Neural progenitor cell (in vitro differentiated cells): Measurements from ENCODE around the gene APBB2. TPM values are rescaled to one million over a fixed set of nuclear protein-coding genes. Genes with fewer than 3 reads are reported as not detected.

Experiments
- DNase-seq: peaks from one replicate; pipeline ENCODE4 v3.0.0-alpha.2; 2016; ENCODE audit warnings: low spot score
- H2AFZ ChIP-seq: fragments of 200-600 bp; sonication (generic); replicated peaks from 2 replicates; pipeline ENCODE4 v1.6.1; 2016; ENCODE audit warnings: antibody characterized with exemption
- H3F3A ChIP-seq: fragments of 200-600 bp; sonication (generic); 2 replicates; pipeline ENCODE4 v1.6.1; 2016; ENCODE audit warnings: antibody characterized with exemption, low read depth
- H3K27ac ChIP-seq: fragments of 200-600 bp; sonication (generic); 2 replicates; pipeline ENCODE4 v1.5.1; 2016; ENCODE audit warnings: mild to moderate bottlenecking
- H3K27me3 ChIP-seq: fragments of 200-600 bp; sonication (generic); 2 replicates; pipeline ENCODE4 v1.6.1; 2016; ENCODE audit warnings: mild to moderate bottlenecking, moderate library complexity
- H3K36me3 ChIP-seq: fragments of 200-600 bp; sonication (generic); 2 replicates; pipeline ENCODE4 v1.5.1; 2016
- H3K4me1 ChIP-seq: fragments of 200-600 bp; sonication (generic); 2 replicates; pipeline ENCODE4 v1.6.1; 2016; ENCODE audit warnings: mixed run types
- H3K4me2 ChIP-seq: fragments of 200-600 bp; sonication (generic); 2 replicates; pipeline ENCODE4 v1.6.1; 2016
- H3K4me3 ChIP-seq: fragments of 200-600 bp; sonication (generic); 2 replicates; pipeline ENCODE4 v1.5.1; 2016
- H3K79me2 ChIP-seq: fragments of 200-600 bp; sonication (generic); 2 replicates; pipeline ENCODE4 v1.6.1; 2016; ENCODE audit warnings: low read depth
- H3K9ac ChIP-seq: fragments of 200-600 bp; sonication (generic); 2 replicates; pipeline ENCODE4 v1.6.1; 2016
- H3K9me3 ChIP-seq: fragments of 200-600 bp; sonication (generic); 2 replicates; pipeline ENCODE4 v1.5.1; 2016; ENCODE audit warnings: low read depth
- H4K20me1 ChIP-seq: fragments of 200-600 bp; sonication (generic); 2 replicates; pipeline ENCODE4 v1.6.1; 2016; ENCODE audit warnings: low read depth
- H3K27ac Mint-ChIP-seq: 3 replicates; pipeline ENCODE4 v1.8.0; 2021; ENCODE audit warnings: mixed read lengths
- H3K27me3 Mint-ChIP-seq: 2 replicates; pipeline ENCODE4 v1.8.0; 2022; ENCODE audit warnings: low read depth, mild to moderate bottlenecking, inconsistent platforms, moderate library complexity, mixed read lengths; ENCODE audit not compliant: insufficient read depth
- H3K36me3 Mint-ChIP-seq: 3 replicates; pipeline ENCODE4 v1.8.0; 2021; ENCODE audit warnings: mixed read lengths
- H3K4me1 Mint-ChIP-seq: 3 replicates; pipeline ENCODE4 v1.8.0; 2021; ENCODE audit warnings: mixed read lengths
- H3K4me3 Mint-ChIP-seq: 3 replicates; pipeline ENCODE4 v1.8.0; 2021; ENCODE audit warnings: mild to moderate bottlenecking, moderate library complexity, mixed read lengths
- H3K9me3 Mint-ChIP-seq: 3 replicates; pipeline ENCODE4 v1.8.0; 2020; ENCODE audit warnings: mixed read lengths
- CTCF ChIP-seq: fragments of 200-600 bp; sonication (generic); IDR thresholded peaks from 2 replicates; pipeline ENCODE4 v1.5.1; 2017; ENCODE audit warnings: antibody characterized with exemption, mild to moderate bottlenecking
- EZH2 ChIP-seq: fragments of 200-600 bp; sonication (generic); IDR thresholded peaks from 2 replicates; pipeline ENCODE4 v1.6.1; 2017; ENCODE audit warnings: antibody characterized with exemption, mild to moderate bottlenecking, moderate library complexity
- EZH2phosphoT487 ChIP-seq: fragments of 200-600 bp; sonication (generic); IDR thresholded peaks from 2 replicates; pipeline ENCODE4 v1.6.1; 2017; ENCODE audit warnings: antibody characterized with exemption
- total RNA-seq: library from RNA; depleted of rRNA; stranded (reverse); fragments of >200 nt; gene quantifications from 2 replicates; pipeline ENCODE4 v1.2.3, GENCODE V29; 2015; ENCODE audit warnings: low replicate concordance

APBB2 gene
- total RNA-seq, 1 donor from 2014 or later, result 83.2 TPM

DNA sequence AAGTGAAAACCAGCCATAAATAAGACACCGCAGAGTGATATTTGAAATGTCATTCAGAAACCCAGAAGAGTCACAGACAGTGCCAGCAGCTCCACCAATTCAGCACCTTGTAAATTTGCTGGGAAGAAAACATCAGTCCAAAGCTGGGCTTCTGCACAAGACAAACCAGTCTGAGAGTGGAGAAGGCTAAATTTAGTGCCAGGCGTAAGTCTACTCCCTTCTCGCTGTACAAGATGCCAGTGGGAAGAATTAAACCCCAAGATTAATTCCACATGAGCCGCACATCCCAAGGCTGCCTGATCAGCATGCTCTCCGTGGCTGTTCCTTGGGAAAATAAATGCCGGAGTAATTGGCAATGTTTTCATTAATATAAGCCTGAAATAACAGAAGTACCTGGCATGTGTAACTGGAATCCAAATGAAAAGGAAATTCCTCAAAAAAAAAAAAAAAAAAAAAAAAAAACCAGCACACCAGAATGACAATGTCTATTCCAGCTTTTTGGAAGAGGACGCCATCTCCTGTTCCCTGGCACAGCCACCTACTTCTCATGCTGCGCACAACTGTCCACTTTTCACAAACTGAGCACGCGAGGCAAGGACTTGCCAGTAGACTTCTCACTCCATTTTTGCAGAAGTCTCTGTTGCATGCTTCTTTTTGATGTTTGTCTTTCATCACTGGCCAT, 369.0 kb downstream of the APBB2 start:
- H3K4me3 ChIP-seq, result no peak overlapping the region
- no peaks in the 10 kb centered on the region for H3K9me3 Mint-ChIP-seq
- peaks cover 28% of the 10 kb centered on the region for H3F3A ChIP-seq
- H2AFZ ChIP-seq, result no peak overlapping the region
- no peak overlapping the region for H3K27ac ChIP-seq
- peak overlapping the region; percentile 43 for H3K27ac Mint-ChIP-seq
- H3K4me1 Mint-ChIP-seq, result peaks cover 61% of the 10 kb centered on the region
- H3K27me3 Mint-ChIP-seq, result no peaks in the 10 kb centered on the region
- peaks cover 83% of the 10 kb centered on the region for H3K79me2 ChIP-seq
- H3K4me3 Mint-ChIP-seq, result no peak overlapping the region
- H3K9ac ChIP-seq, result no peak overlapping the region
- H3K9me3 ChIP-seq, result no peaks in the 10 kb centered on the region
- H3K4me1 ChIP-seq, result peaks cover 44% of the 10 kb centered on the region
- H3K36me3 Mint-ChIP-seq, result peaks cover 4% of the 10 kb centered on the region
- H3K36me3 ChIP-seq, result no peaks in the 10 kb centered on the region
- peaks cover 53% of the 10 kb centered on the region for H4K20me1 ChIP-seq
- no peak for TF ChIP-seq CTCF
- no peak for TF ChIP-seq EZH2
- no peak for TF ChIP-seq EZH2phosphoT487
- no peak for DNase-seq
- no peak overlapping the region for H3K4me2 ChIP-seq
- H3K27me3 ChIP-seq, result no peaks in the 10 kb centered on the region

DNA sequence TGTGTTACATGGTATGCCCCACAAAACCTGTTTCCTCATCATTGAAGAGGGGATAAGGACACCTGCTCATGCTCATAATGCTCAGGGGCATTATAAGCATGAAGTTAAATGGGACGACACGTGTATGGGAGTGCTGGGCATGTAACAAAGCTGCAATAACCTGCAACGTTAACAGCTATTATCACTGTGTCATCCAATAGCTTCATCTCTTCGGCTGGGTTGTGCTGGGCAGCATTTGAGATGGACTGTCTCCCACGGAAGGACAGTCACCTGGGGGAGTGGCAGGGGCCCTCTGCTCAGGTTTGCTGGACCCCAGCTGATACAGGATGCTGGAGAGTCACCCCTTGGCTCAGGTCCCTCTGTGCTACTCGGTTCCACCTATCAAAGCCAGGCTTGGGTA, 370.1 kb downstream of the APBB2 start:
- no peaks in the 10 kb centered on the region for H3K9me3 ChIP-seq
- H3K79me2 ChIP-seq, result peaks cover 84% of the 10 kb centered on the region
- H3K4me2 ChIP-seq, result no peak overlapping the region
- no peaks in the 10 kb centered on the region for H3K9me3 Mint-ChIP-seq
- H3K9ac ChIP-seq, result no peak overlapping the region
- H3K36me3 Mint-ChIP-seq, result peaks cover 4% of the 10 kb centered on the region
- peaks cover 41% of the 10 kb centered on the region for H3K4me1 ChIP-seq
- H3K27ac ChIP-seq, result no peak overlapping the region
- H3K4me1 Mint-ChIP-seq, result peaks cover 62% of the 10 kb centered on the region
- no peak overlapping the region for H3K27ac Mint-ChIP-seq
- H3K4me3 Mint-ChIP-seq, result no peak overlapping the region
- no peaks in the 10 kb centered on the region for H3K27me3 ChIP-seq
- no peak for DNase-seq
- H3K4me3 ChIP-seq, result no peak overlapping the region
- no peaks in the 10 kb centered on the region for H3K27me3 Mint-ChIP-seq
- no peaks in the 10 kb centered on the region for H3K36me3 ChIP-seq
- H4K20me1 ChIP-seq, result peaks cover 51% of the 10 kb centered on the region
- H2AFZ ChIP-seq, result no peak overlapping the region
- H3F3A ChIP-seq, result peaks cover 26% of the 10 kb centered on the region
- no peak for TF ChIP-seq EZH2phosphoT487
- TF ChIP-seq CTCF, result no peak
- TF ChIP-seq EZH2, result no peak

DNA sequence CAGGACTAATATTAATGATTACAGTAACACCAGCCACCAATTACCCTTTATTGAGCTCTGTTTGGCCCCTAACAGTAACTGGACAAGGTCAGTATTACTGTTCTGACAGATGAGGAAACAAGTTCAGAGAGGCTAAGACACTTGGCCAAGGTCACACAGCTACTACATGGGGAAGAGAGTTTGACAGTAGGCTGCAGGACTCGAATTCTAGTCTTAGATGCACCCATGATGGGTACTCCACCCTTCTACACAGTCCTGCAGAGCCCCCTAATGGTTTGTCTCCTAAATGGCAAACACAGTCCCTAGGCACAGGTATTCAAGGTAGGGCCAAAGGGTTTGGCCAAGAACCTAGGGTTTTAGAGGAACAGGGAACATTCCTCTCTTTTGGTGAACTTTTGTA, 370.6 kb downstream of the APBB2 start:
- no peak overlapping the region for H3K4me3 Mint-ChIP-seq
- H3K4me3 ChIP-seq, result no peak overlapping the region
- peaks cover 20% of the 10 kb centered on the region for H3F3A ChIP-seq
- no peak overlapping the region for H3K27ac Mint-ChIP-seq
- no peak overlapping the region for H3K9ac ChIP-seq
- TF ChIP-seq EZH2 (no peak), CTCF (peak; percentile 49)
- H3K4me2 ChIP-seq, result no peak overlapping the region
- no peaks in the 10 kb centered on the region for H3K27me3 Mint-ChIP-seq
- no peak overlapping the region for H3K27ac ChIP-seq
- H2AFZ ChIP-seq, result no peak overlapping the region
- no peaks in the 10 kb centered on the region for H3K9me3 ChIP-seq
- peaks cover 45% of the 10 kb centered on the region for H4K20me1 ChIP-seq
- H3K36me3 ChIP-seq, result no peaks in the 10 kb centered on the region
- H3K4me1 Mint-ChIP-seq, result peaks cover 58% of the 10 kb centered on the region
- DNase-seq, result peak; percentile 28
- H3K9me3 Mint-ChIP-seq, result no peaks in the 10 kb centered on the region
- H3K36me3 Mint-ChIP-seq, result peaks cover 6% of the 10 kb centered on the region
- peaks cover 84% of the 10 kb centered on the region for H3K79me2 ChIP-seq
- H3K27me3 ChIP-seq, result no peaks in the 10 kb centered on the region
- peaks cover 36% of the 10 kb centered on the region for H3K4me1 ChIP-seq
